ENCODE measurements around the gene NLRP2B. TPM values are rescaled to one million over a fixed set of nuclear protein-coding genes. Genes with fewer than 3 reads are reported as not detected.

The NLRP2B gene
- total RNA-seq, 1 experiment from 2014 or later = not detected

GRCh38 chrX:57669961-57670360 lies 10.1 kb downstream of the NLRP2B start:
- Mint-ChIP-seq H3K27me3 (ENCODE audit: low read depth) (no peaks in the 10 kb centered on the region; the same call in 1 of the 2 replicates), H3K27ac (no peak overlapping the region), H3K4me3 (no peak overlapping the region), H3K36me3 (ENCODE audit: insufficient read depth in 1 of 3, low read depth in 3 of 3) (peaks cover 9 to 13% (median 9%) of the 10 kb centered on the region in 3 experiments), H3K9me3 (peaks cover 71 to 79% of the 10 kb centered on the region in 2 experiments), H3K4me1 (no peaks in the 10 kb centered on the region; a peak in 1 of 4 replicates)
- no peak overlapping the region for H2AFZ ChIP-seq (ENCODE audit: low read length)
- WGBS (ENCODE audit: extremely low coverage, insufficient read length, low lambda C conversion rate) = no CpG with 5 or more reads among the region's 1 CpG
- H2BK120ac ChIP-seq (ENCODE audit: low read depth, low read length, poor library complexity, severe bottlenecking) = no peak overlapping the region
- H2AK5ac ChIP-seq (ENCODE audit: insufficient read length, low read length) = no peak overlapping the region
- H3K4me1 ChIP-seq (ENCODE audit: insufficient read depth, low read length) = no peaks in the 10 kb centered on the region
- H3K23me2 ChIP-seq (ENCODE audit: insufficient read length, low read depth, low read length, poor library complexity, severe bottlenecking) = no peaks in the 10 kb centered on the region
- H3K23ac ChIP-seq (ENCODE audit: insufficient read length, low read depth, low read length) = no peak overlapping the region
- H3K9ac ChIP-seq (ENCODE audit: extremely low read depth, insufficient read length, low read length) = no peak overlapping the region
- peaks cover 32% of the 10 kb centered on the region for H3K9me3 ChIP-seq (ENCODE audit: control insufficient read depth, low read depth, low read length)
- no peak for TF ChIP-seq CTCF (conservative IDR thresholded peaks at IDR 0.05)
- no peak overlapping the region for H3T11ph ChIP-seq (ENCODE audit: low read length)
- H2BK12ac ChIP-seq (ENCODE audit: insufficient read length, low read depth, low read length) = no peak overlapping the region
- no peak for DNase-seq
- H3K79me1 ChIP-seq (ENCODE audit: insufficient read depth, low read depth, low read length, poor library complexity, severe bottlenecking) = no peaks in the 10 kb centered on the region
- H3K4ac ChIP-seq (ENCODE audit: low read depth, low read length) = no peak overlapping the region
- no peak overlapping the region for H3K56ac ChIP-seq (ENCODE audit: insufficient read length, low read depth, low read length)
- no peak overlapping the region for H3K14ac ChIP-seq (ENCODE audit: insufficient read depth, low read length)
- no peak overlapping the region for H3K18ac ChIP-seq (ENCODE audit: insufficient read length, low read depth, low read length)
- H2BK5ac ChIP-seq (ENCODE audit: insufficient read length, low read length) = no peak overlapping the region
- H4K91ac ChIP-seq (ENCODE audit: insufficient read length, low read depth, low read length) = no peak overlapping the region
- H3K79me2 ChIP-seq (ENCODE audit: insufficient read depth, low read length) = no peaks in the 10 kb centered on the region
- no peaks in the 10 kb centered on the region for H4K20me1 ChIP-seq (ENCODE audit: control insufficient read depth, insufficient read depth, insufficient read length)
- no peak overlapping the region for H3K27ac ChIP-seq (ENCODE audit: insufficient read length, low read depth, low read length)
- no peak overlapping the region for H4K8ac ChIP-seq (replicated peaks; ENCODE audit: insufficient read length, low read depth, low read length)
- H3K4me2 ChIP-seq (ENCODE audit: insufficient read depth, insufficient read length, low read length) = no peak overlapping the region
- H3K27me3 ChIP-seq (ENCODE audit: insufficient read depth, low read length) = no peaks in the 10 kb centered on the region
- H2BK20ac ChIP-seq (ENCODE audit: low read depth, low read length, poor library complexity, severe bottlenecking) = no peak overlapping the region
- H4K5ac ChIP-seq (ENCODE audit: insufficient read length, low read depth, low read length) = no peak overlapping the region
- H2BK15ac ChIP-seq (ENCODE audit: low read depth, low read length) = no peak overlapping the region

Data from H9 (cell line).